ENCODE measurements around the gene SUSD6. TPM values are rescaled to one million over a fixed set of nuclear protein-coding genes. Genes with fewer than 3 reads are reported as not detected.

The SUSD6 gene
- total RNA-seq, 1 donor from 2014 or later: 49.0 TPM

- Histone ChIP-seq H3K27me3 (ENCODE audit: control insufficient read depth, insufficient read depth, low read length) (no peaks in the 10 kb centered on the region), H3K36me3 (ENCODE audit: control insufficient read depth, insufficient read depth, low read length) (no peaks in the 10 kb centered on the region), H3K4me3 (ENCODE audit: low read depth, low read length) (no peak overlapping the region)
- TF ChIP-seq CTCF (IDR thresholded peaks at IDR 0.05; ENCODE audit: insufficient read depth, low read length, poor library complexity, severe bottlenecking): no peak
- DNase-seq (ENCODE audit: low read depth): no peak
Observed at GRCh38 chr14:69648480-69649451, 37.4 kb downstream of the SUSD6 start.

- H3K36me3 ChIP-seq (ENCODE audit: control insufficient read depth, insufficient read depth, low read length): no peaks in the 10 kb centered on the region
- no peak for DNase-seq (ENCODE audit: low read depth)
- TF ChIP-seq CTCF (IDR thresholded peaks at IDR 0.05; ENCODE audit: insufficient read depth, low read length, poor library complexity, severe bottlenecking): no peak
- no peaks in the 10 kb centered on the region for H3K27me3 ChIP-seq (ENCODE audit: control insufficient read depth, insufficient read depth, low read length)
- no peak overlapping the region for H3K4me3 ChIP-seq (ENCODE audit: low read depth, low read length)
Observed at GRCh38 chr14:69650948-69651369, 39.6 kb downstream of the SUSD6 start.

- DNase-seq (ENCODE audit: low read depth): no peak
- H3K4me3 ChIP-seq (ENCODE audit: low read depth, low read length): no peak overlapping the region
- no peak for TF ChIP-seq CTCF (IDR thresholded peaks at IDR 0.05; ENCODE audit: insufficient read depth, low read length, poor library complexity, severe bottlenecking)
Observed at GRCh38 chr14:69651664-69652063, 40.3 kb downstream of the SUSD6 start.

GRCh38 chr14:69652942-69653684 lies 41.7 kb downstream of the SUSD6 start:
- DNase-seq (ENCODE audit: low read depth): no peak
- Histone ChIP-seq H3K36me3 (ENCODE audit: control insufficient read depth, insufficient read depth, low read length) (no peaks in the 10 kb centered on the region), H3K4me3 (ENCODE audit: low read depth, low read length) (no peak overlapping the region), H3K27me3 (ENCODE audit: control insufficient read depth, insufficient read depth, low read length) (no peaks in the 10 kb centered on the region)
- TF ChIP-seq CTCF (IDR thresholded peaks at IDR 0.05; ENCODE audit: insufficient read depth, low read length, poor library complexity, severe bottlenecking): no peak

More at GRCh38 chr14:69651664-69652063, 40.3 kb downstream of the SUSD6 start:
- Histone ChIP-seq H3K27me3 (ENCODE audit: control insufficient read depth, insufficient read depth, low read length) (no peaks in the 10 kb centered on the region), H3K36me3 (ENCODE audit: control insufficient read depth, insufficient read depth, low read length) (no peaks in the 10 kb centered on the region)

- no peak for DNase-seq (ENCODE audit: low read depth)
- Histone ChIP-seq H3K27me3 (ENCODE audit: control insufficient read depth, insufficient read depth, low read length) (no peaks in the 10 kb centered on the region), H3K4me3 (ENCODE audit: low read depth, low read length) (no peak overlapping the region), H3K36me3 (ENCODE audit: control insufficient read depth, insufficient read depth, low read length) (no peaks in the 10 kb centered on the region)
- TF ChIP-seq CTCF (IDR thresholded peaks at IDR 0.05; ENCODE audit: insufficient read depth, low read length, poor library complexity, severe bottlenecking): no peak
Observed at GRCh38 chr14:69654116-69654515, 42.7 kb downstream of the SUSD6 start.
